Activated T-cell treated with anti-CD3 and anti-CD28 coated beads, Interleukin-2, amount 50 U/mL, for 72 hours (primary cell): ENCODE results near the gene FAM149B1. TPM values are rescaled to one million over a fixed set of nuclear protein-coding genes. Genes with fewer than 3 reads are reported as not detected.

Source experiments
- ATAC-seq, 2 donors: fragments of 150-1000 bp; cut with Tn5 transposase; replicated peaks in 1 of 2; 2 replicates each; pipeline ENCODE4 v1.10.0; 2021; ENCODE audit warnings: moderate library complexity in 2 of 2, mild to moderate bottlenecking in 1 of 2
- DNase-seq, 2 donors: peaks; one replicate each; pipeline ENCODE4 v3.0.0; 2021 to 2022; ENCODE audit warnings: mixed read lengths in 1 of 2
- H3K27ac Mint-ChIP-seq: one replicate; pipeline ENCODE4 v1.8.0; 2022; ENCODE audit warnings: mild to moderate bottlenecking, moderate library complexity, mixed read lengths
- H3K27me3 Mint-ChIP-seq: one replicate; pipeline ENCODE4 v1.8.0; 2022; ENCODE audit warnings: low read depth, mixed read lengths
- H3K36me3 Mint-ChIP-seq, 2 donors: one replicate each; pipeline ENCODE4 v1.8.0; 2022; ENCODE audit warnings: mixed read lengths in 2 of 2, mild to moderate bottlenecking in 1 of 2; ENCODE audit not compliant: insufficient read depth in 2 of 2
- H3K4me1 Mint-ChIP-seq: one replicate; pipeline ENCODE4 v1.8.0; 2022; ENCODE audit warnings: low read depth, mixed read lengths
- H3K4me3 Mint-ChIP-seq, 2 donors: one replicate each; pipeline ENCODE4 v1.8.0; 2022; ENCODE audit warnings: mild to moderate bottlenecking in 2 of 2, mixed read lengths in 2 of 2, moderate library complexity in 2 of 2
- H3K9me3 Mint-ChIP-seq, 2 donors: one replicate each; pipeline ENCODE4 v1.8.0; 2022; ENCODE audit warnings: mixed read lengths in 2 of 2
- total RNA-seq, 2 donors: library from RNA; stranded (reverse); gene quantifications; one replicate each; pipeline ENCODE4 v1.2.3, GENCODE V29; 2022

The FAM149B1 gene
- total RNA-seq, 2 donors from 2014 or later: 13.9 to 16.1 TPM

DNA sequence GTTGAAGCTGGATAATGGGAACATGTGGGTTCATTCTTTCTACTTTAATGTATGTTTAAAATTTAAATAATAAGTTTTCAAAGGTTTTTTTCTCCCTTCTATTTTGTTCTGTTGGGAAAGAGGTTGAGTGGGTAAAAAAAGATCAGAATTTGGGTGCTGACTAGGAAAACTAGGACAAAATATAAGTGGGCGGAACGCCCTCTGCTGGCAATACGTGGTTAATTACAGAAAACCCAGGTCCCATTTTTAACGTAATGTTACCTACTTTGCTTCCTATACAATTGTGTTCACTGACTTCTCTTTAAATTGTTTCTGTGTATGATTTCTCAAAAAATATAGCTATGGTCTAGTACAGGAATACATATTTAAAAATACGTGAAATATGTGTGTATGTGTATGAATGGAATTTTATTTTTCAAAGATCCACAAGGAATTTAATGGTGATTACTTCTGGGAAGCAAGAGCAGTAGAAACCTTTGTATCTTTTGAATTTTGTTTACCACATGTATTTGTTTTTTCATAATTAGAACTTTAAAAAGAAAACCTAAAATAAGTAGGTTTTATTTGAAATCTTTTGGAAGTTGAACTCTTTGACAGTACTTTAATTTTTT is 8.8 kb upstream of the FAM149B1 start:
- no peaks in the 10 kb centered on the region for H3K9me3 Mint-ChIP-seq
- peak; percentile 41 to 54 for DNase-seq
- no peaks in the 10 kb centered on the region for H3K27me3 Mint-ChIP-seq
- H3K4me3 Mint-ChIP-seq: no peak overlapping the region
- H3K4me1 Mint-ChIP-seq: peaks cover 44% of the 10 kb centered on the region
- peaks cover 5 to 33% of the 10 kb centered on the region in 2 donors for H3K36me3 Mint-ChIP-seq
- ATAC-seq: peak in 1 of 2 donors; percentile 38
- peak overlapping the region; percentile 82 for H3K27ac Mint-ChIP-seq

- Mint-ChIP-seq H3K27ac (peak overlapping the region; percentile 80), H3K4me1 (peaks cover 51% of the 10 kb centered on the region), H3K27me3 (no peaks in the 10 kb centered on the region), H3K4me3 (peak overlapping the region in 1 of 2 donors; percentile 33), H3K9me3 (peaks cover 0 to 2% of the 10 kb centered on the region in 2 donors), H3K36me3 (peaks cover 7 to 33% of the 10 kb centered on the region in 2 donors)
- no peak for DNase-seq
- no peak for ATAC-seq
Observed at GRCh38 chr10:73161079-73161478, 6.8 kb upstream of the FAM149B1 start.

DNA sequence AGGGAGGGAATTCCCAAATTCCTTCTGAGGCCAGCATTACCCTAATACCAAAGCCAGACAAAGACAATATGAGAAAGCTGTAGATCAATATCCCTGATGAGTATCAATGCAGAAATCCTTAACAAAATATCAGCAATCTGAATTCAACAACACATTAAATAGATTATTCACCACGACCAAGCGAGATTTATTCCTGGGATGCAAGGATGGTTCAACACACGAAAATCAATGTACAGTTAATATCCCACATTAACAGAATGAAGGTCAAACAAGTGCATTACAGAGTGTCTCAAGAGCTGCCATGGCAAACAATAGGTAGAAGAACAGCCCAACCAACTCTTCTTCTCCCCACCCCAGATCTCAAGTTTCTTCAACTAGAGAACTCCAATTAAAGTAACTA is 6.3 kb upstream of the FAM149B1 start:
- H3K27ac Mint-ChIP-seq: peak overlapping the region; percentile 80
- ATAC-seq (no peak), DNase-seq (no peak)
- H3K36me3 Mint-ChIP-seq: peaks cover 7 to 31% of the 10 kb centered on the region in 2 donors
- no peaks in the 10 kb centered on the region for H3K27me3 Mint-ChIP-seq
- H3K4me1 Mint-ChIP-seq: peaks cover 56% of the 10 kb centered on the region
- H3K9me3 Mint-ChIP-seq: peaks cover 0 to 2% of the 10 kb centered on the region in 2 donors
- peak overlapping the region in 1 of 2 donors; percentile 33 for H3K4me3 Mint-ChIP-seq

GRCh38 chr10:73163096-73163495 is 4.8 kb upstream of the FAM149B1 start:
- H3K36me3 Mint-ChIP-seq: peaks cover 11 to 37% of the 10 kb centered on the region in 2 donors
- H3K4me3 Mint-ChIP-seq: peak overlapping the region in 1 of 2 donors; percentile 18
- H3K27ac Mint-ChIP-seq: peak overlapping the region; percentile 10
- peaks cover 67% of the 10 kb centered on the region for H3K4me1 Mint-ChIP-seq
- no peaks in the 10 kb centered on the region for H3K27me3 Mint-ChIP-seq
- no peak for DNase-seq
- peaks cover 0 to 2% of the 10 kb centered on the region in 2 donors for H3K9me3 Mint-ChIP-seq
- ATAC-seq: no peak

DNA sequence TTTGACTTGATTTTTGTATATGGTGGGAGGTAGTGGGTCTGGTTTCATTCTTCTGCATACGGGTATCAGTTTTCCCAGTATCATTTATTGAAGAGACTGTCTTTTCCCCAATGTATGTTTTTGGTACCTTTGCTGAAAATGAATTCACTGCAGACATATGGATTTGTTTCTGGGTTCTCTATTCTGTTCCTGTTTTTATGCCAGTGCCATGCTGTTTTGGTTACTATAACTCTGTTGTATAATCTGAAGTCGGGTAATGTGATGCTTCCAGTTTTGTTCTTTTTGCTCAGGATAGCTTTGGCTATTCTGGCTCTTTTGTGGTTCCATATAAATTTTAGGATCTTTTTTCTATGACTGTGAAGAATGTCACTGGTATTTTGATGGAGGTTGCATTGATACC is 947 bp upstream of the FAM149B1 start:
- Mint-ChIP-seq H3K27ac (peak overlapping the region; percentile 100), H3K36me3 (peaks cover 10 to 22% of the 10 kb centered on the region in 2 donors), H3K27me3 (no peaks in the 10 kb centered on the region), H3K4me1 (peaks cover 52% of the 10 kb centered on the region), H3K4me3 (peak overlapping the region; percentile 98 to 99), H3K9me3 (peaks cover 0 to 2% of the 10 kb centered on the region in 2 donors)
- ATAC-seq: no peak
- no peak for DNase-seq

DNA sequence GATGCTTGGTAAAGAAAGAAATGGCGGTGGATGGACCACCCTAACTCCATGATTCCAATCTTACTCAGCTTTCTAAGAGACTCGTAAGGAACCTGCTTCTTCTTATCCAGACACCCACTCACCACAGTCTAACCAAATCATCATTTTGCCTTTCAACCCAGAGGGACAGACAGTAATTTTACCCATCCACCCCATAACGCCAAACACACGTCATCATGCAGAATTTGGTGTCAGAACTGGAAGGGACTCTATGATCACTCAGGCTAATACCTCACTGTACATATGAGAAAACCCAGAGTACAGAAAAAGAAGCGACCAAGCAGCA is 499 bp upstream of the FAM149B1 start:
- Mint-ChIP-seq H3K27me3 (no peaks in the 10 kb centered on the region), H3K36me3 (peaks cover 8 to 20% of the 10 kb centered on the region in 2 donors), H3K4me3 (peak overlapping the region; percentile 98 to 99), H3K27ac (peak overlapping the region; percentile 100), H3K9me3 (peaks cover 0 to 2% of the 10 kb centered on the region in 2 donors), H3K4me1 (peaks cover 47% of the 10 kb centered on the region)
- peak; percentile 3 to 29 for DNase-seq
- ATAC-seq: no peak

DNA sequence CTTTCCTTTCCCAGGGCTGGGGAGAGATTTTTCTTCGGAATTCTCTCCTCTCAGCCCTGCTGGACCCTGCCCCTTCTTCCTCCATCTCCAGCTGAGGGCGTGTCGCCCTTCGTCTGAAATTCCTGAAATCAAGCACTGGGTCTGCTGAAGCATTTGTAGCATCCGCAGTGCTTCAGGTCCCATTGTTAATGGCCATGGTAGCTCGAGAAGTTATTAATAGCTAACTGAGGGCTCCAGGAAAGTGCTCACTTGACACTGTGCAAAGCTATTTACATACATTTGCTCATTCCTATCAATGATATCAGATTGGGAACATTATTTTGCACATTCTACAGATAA is 515 bp downstream of the FAM149B1 start:
- Mint-ChIP-seq H3K27ac (peak overlapping the region; percentile 95), H3K4me1 (peaks cover 39% of the 10 kb centered on the region), H3K36me3 (peaks cover 8 to 20% of the 10 kb centered on the region in 2 donors), H3K4me3 (peak overlapping the region; percentile 91 to 99), H3K9me3 (peaks cover 0 to 2% of the 10 kb centered on the region in 2 donors), H3K27me3 (no peaks in the 10 kb centered on the region)
- DNase-seq: no peak
- ATAC-seq: no peak

GRCh38 chr10:73169320-73169719 is 1.4 kb downstream of the FAM149B1 start:
- H3K4me1 Mint-ChIP-seq: peaks cover 34% of the 10 kb centered on the region
- peaks cover 0 to 2% of the 10 kb centered on the region in 2 donors for H3K9me3 Mint-ChIP-seq
- peak overlapping the region in 1 of 2 donors; percentile 51 for H3K4me3 Mint-ChIP-seq
- DNase-seq (no peak), ATAC-seq (no peak)
- H3K36me3 Mint-ChIP-seq: peaks cover 8 to 15% of the 10 kb centered on the region in 2 donors
- no peaks in the 10 kb centered on the region for H3K27me3 Mint-ChIP-seq
- no peak overlapping the region for H3K27ac Mint-ChIP-seq

DNA sequence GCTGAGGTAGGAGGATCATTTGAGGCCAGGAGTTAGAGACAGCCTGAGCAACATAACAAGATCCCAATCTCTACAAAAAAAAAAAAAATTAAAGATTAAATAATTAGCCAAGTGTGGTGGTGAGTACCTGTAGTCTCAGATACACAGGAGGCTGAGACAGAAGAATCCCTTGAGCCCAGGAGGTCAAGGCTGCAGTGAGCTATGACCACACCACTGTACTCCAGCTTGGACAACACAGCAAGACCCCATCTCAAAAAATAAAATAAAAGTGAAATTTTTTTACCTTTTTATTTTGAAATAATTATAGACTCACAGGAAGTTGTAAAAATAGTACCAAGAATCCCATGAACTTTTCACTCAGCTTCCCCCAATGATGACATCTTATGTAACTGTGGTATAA is 4.9 kb downstream of the FAM149B1 start:
- H3K27ac Mint-ChIP-seq: no peak overlapping the region
- H3K36me3 Mint-ChIP-seq: peaks cover 0 to 3% of the 10 kb centered on the region in 2 donors
- no peaks in the 10 kb centered on the region for H3K27me3 Mint-ChIP-seq
- no peaks in the 10 kb centered on the region for H3K9me3 Mint-ChIP-seq
- DNase-seq (no peak), ATAC-seq (no peak)
- peaks cover 7% of the 10 kb centered on the region for H3K4me1 Mint-ChIP-seq
- H3K4me3 Mint-ChIP-seq: no peak overlapping the region

- H3K27me3 Mint-ChIP-seq: no peaks in the 10 kb centered on the region
- no peak overlapping the region for H3K4me3 Mint-ChIP-seq
- DNase-seq (no peak), ATAC-seq (no peak)
- H3K27ac Mint-ChIP-seq: no peak overlapping the region
- H3K9me3 Mint-ChIP-seq: no peaks in the 10 kb centered on the region
- H3K4me1 Mint-ChIP-seq: no peaks in the 10 kb centered on the region
- peaks cover 0 to 2% of the 10 kb centered on the region in 2 donors for H3K36me3 Mint-ChIP-seq
Observed at GRCh38 chr10:73174148-73174925, 6.4 kb downstream of the FAM149B1 start.

DNA sequence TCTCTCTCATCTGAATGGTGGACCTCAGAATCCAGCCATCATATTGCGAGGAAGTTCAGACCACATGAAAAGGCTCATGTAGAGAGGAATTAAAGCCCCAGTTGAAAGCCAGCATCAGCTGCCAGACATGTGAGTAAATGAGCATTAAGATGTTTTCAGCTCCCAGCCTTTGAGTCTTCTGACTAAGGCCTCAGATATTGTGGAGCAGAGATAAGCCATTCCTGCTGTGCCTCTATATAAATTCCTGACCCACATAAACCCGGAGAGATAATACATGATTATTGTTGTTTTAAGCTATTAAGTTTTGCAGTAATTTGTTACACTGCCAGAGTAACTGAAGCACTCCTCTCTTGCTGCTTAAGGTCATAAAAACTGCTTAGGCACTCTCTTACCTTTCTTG is 14.6 kb downstream of the FAM149B1 start:
- peaks cover 1 to 12% of the 10 kb centered on the region in 2 donors for H3K36me3 Mint-ChIP-seq
- H3K4me1 Mint-ChIP-seq: no peaks in the 10 kb centered on the region
- ATAC-seq (no peak), DNase-seq (no peak)
- no peak overlapping the region for H3K27ac Mint-ChIP-seq
- H3K27me3 Mint-ChIP-seq: no peaks in the 10 kb centered on the region
- H3K9me3 Mint-ChIP-seq: no peaks in the 10 kb centered on the region
- no peak overlapping the region for H3K4me3 Mint-ChIP-seq

DNA sequence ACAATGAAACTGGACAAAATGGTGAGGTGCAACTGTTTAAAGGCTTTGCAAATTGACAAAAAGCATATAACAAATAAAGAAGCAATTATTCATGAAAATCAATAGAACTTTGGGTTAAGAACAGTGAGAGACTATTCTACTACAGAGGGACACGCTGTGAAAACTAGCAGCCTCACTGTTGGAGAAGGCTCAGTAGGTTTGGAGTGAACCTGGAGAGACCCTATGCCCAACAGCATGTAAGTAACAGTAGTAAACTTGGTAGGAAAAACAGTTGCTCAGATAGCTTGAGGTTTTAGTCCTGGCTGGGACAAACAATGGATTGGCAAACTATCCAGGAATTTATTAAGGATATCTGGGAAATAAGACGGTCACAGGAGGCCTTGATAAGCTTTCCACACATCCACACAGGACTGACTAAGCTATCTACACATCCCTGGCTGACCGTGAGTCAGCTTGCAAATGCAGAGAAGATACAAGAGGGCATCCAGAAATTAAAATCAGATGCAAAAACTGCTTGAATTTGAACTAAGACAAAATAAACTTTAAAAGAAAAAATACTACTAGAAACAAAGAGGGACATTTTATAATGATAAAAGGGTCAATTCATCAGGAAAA is 15.9 kb downstream of the FAM149B1 start:
- no peaks in the 10 kb centered on the region for H3K27me3 Mint-ChIP-seq

DNA sequence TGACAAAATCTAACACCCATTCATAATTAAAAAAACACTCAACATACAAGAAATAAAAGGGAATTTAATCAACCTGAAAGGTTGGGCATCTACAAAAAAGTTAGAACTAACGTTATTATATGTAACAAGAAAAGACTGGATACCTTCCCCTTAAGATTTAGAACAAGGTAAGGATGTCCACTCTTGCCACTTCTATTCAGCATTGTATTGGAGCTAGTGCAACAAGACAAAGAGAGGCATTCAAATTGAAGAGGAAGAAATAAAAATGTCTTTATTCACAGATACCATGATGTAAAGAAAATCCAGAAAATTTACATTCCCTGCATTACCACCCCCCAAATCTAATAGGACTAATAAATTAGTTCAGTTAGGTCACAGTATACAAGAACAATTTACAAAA is 18.3 kb downstream of the FAM149B1 start:
- H3K4me1 Mint-ChIP-seq: no peaks in the 10 kb centered on the region
- no peaks in the 10 kb centered on the region for H3K27me3 Mint-ChIP-seq
- no peaks in the 10 kb centered on the region for H3K9me3 Mint-ChIP-seq
- ATAC-seq (no peak), DNase-seq (no peak)
- H3K27ac Mint-ChIP-seq: no peak overlapping the region
- H3K36me3 Mint-ChIP-seq: peaks cover 1 to 7% of the 10 kb centered on the region in 2 donors
- no peak overlapping the region for H3K4me3 Mint-ChIP-seq

More for the DNA sequence above, 15.9 kb downstream of the FAM149B1 start:
- Mint-ChIP-seq H3K27ac (no peak overlapping the region), H3K4me1 (no peaks in the 10 kb centered on the region), H3K36me3 (peaks cover 1 to 12% of the 10 kb centered on the region in 2 donors), H3K9me3 (no peaks in the 10 kb centered on the region), H3K4me3 (no peak overlapping the region)
- DNase-seq: no peak
- no peak for ATAC-seq
